Activated CD8-positive, alpha-beta T cell treated with anti-CD3 and anti-CD28 coated beads, Interleukin-2, amount 10 ng/mL, durations not matched to agents 7 days and 5 days (primary cell): Measurements from ENCODE around the gene AFAP1. TPM values are rescaled to one million over a fixed set of nuclear protein-coding genes. Genes with fewer than 3 reads are reported as not detected.

Experiments
- ATAC-seq: fragments of 150-1000 bp; cut with Tn5 transposase; one replicate; pipeline ENCODE4 v1.10.0; 2021; ENCODE audit warnings: moderate library complexity
- CTCF ChIA-PET: fragments of 350-600 bp; sonication (Branson Sonifier 250); formaldehyde crosslinking; loops from one replicate; lab custom pipeline; 2021; ENCODE audit warnings: antibody characterized with exemption; lab: Charles Lee
- POLR2A ChIA-PET: fragments of 350-600 bp; sonication (Branson Sonifier 250); formaldehyde crosslinking; loops from one replicate; lab custom pipeline; 2021; ENCODE audit warnings: antibody characterized with exemption; lab: Charles Lee
- DNase-seq: peaks from one replicate; pipeline ENCODE4 v3.0.0-alpha.2; 2020
- H3K27ac Mint-ChIP-seq: one replicate; pipeline ENCODE4 v1.8.0; 2021; ENCODE audit warnings: mild to moderate bottlenecking, mixed read lengths
- H3K27me3 Mint-ChIP-seq: one replicate; pipeline ENCODE4 v1.8.0; 2021; ENCODE audit warnings: low read depth, mixed read lengths
- H3K36me3 Mint-ChIP-seq: one replicate; pipeline ENCODE4 v1.8.0; 2021; ENCODE audit warnings: low read depth, mixed read lengths
- H3K4me1 Mint-ChIP-seq: one replicate; pipeline ENCODE4 v1.8.0; 2021; ENCODE audit warnings: low read depth, mixed read lengths
- H3K4me3 Mint-ChIP-seq: one replicate; pipeline ENCODE4 v1.8.0; 2021; ENCODE audit warnings: mild to moderate bottlenecking, mixed read lengths
- H3K9me3 Mint-ChIP-seq: one replicate; pipeline ENCODE4 v1.8.0; 2022; ENCODE audit warnings: mixed read lengths; ENCODE audit not compliant: insufficient read depth
- total RNA-seq, 2 experiments: library from RNA; stranded (reverse); gene quantifications; one replicate each; pipeline ENCODE4 v1.2.3, GENCODE V29; 2021

The AFAP1 gene
- total RNA-seq, 2 experiments from 2014 or later = 5.3 to 6.2 TPM

DNA sequence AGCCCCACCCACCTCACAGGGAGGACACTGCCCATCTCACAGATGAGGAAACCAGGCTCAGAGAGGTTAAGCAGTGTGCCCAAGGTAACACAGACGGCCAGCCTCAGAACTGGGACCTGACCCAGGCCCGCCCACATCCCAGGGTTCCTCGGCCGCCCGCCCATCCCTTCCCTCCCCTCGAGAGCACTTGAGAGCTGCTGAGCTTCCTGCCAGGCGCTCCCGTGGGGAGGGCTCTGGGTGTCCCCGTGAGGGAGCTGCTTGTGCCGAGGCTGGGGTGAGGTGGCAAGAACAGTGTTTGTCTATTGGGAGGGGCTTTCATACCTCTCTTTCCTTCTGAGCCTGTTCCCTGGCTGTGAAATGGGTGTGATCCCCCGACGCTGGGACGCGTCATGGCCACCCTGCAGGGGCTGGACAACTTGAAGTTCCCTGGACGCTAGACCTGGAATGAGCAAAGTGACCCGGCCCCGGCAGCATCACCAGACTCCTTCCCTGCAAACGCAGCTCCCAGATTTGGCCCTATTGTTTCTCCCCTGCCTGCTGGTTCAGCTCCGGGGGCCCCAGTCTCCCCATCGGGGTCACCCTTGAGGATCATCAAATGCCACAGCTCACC is 204.9 kb downstream of the AFAP1 start:
- Mint-ChIP-seq H3K9me3 (no peaks in the 10 kb centered on the region), H3K4me3 (no peak overlapping the region), H3K4me1 (no peaks in the 10 kb centered on the region), H3K36me3 (no peaks in the 10 kb centered on the region), H3K27ac (no peak overlapping the region), H3K27me3 (no peaks in the 10 kb centered on the region)
- POLR2A ChIA-PET = no interaction called here
- no peak for DNase-seq
- no peak for ATAC-seq
- CTCF ChIA-PET = no interaction called here

GRCh38 chr4:7733801-7734650 is 205.6 kb downstream of the AFAP1 start:
- ChIA-PET POLR2A (no interaction called here), CTCF (no interaction called here)
- no peak overlapping the region for H3K27ac Mint-ChIP-seq
- no peaks in the 10 kb centered on the region for H3K27me3 Mint-ChIP-seq
- no peaks in the 10 kb centered on the region for H3K36me3 Mint-ChIP-seq
- no peaks in the 10 kb centered on the region for H3K4me1 Mint-ChIP-seq
- ATAC-seq (peak; percentile 20), DNase-seq (no peak)
- no peaks in the 10 kb centered on the region for H3K9me3 Mint-ChIP-seq
- H3K4me3 Mint-ChIP-seq = no peak overlapping the region

DNA sequence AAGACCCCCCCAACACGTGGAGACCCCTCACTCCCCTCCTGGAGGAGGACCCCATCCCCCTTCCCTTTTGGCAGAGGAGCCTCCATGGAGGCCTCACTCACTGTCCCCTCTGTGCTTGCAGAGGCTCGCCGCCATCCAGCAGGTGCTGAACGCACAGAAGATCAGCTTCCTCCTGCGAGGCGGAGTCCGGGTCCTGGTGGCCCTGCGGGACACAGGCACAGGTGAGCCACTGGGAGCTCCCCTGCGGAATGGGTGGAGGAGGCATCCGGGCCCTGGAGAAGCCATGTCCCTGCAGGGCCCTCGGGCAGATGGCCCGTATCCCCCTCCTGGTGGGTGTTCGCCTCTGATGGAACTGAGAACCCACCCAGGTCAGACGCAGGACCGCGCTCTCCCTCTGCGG is 206.5 kb downstream of the AFAP1 start:
- no peaks in the 10 kb centered on the region for H3K36me3 Mint-ChIP-seq
- CTCF ChIA-PET = no interaction called here
- POLR2A ChIA-PET = no interaction called here
- no peak overlapping the region for H3K27ac Mint-ChIP-seq
- H3K4me3 Mint-ChIP-seq = no peak overlapping the region
- no peaks in the 10 kb centered on the region for H3K27me3 Mint-ChIP-seq
- ATAC-seq (no peak), DNase-seq (no peak)
- no peaks in the 10 kb centered on the region for H3K9me3 Mint-ChIP-seq
- H3K4me1 Mint-ChIP-seq = no peaks in the 10 kb centered on the region

- ChIA-PET CTCF (no interaction called here), POLR2A (no interaction called here)
- no peaks in the 10 kb centered on the region for H3K4me1 Mint-ChIP-seq
- no peak for DNase-seq
- ATAC-seq = no peak
- H3K27ac Mint-ChIP-seq = no peak overlapping the region
- H3K4me3 Mint-ChIP-seq = no peak overlapping the region
- no peaks in the 10 kb centered on the region for H3K9me3 Mint-ChIP-seq
- no peaks in the 10 kb centered on the region for H3K27me3 Mint-ChIP-seq
- H3K36me3 Mint-ChIP-seq = no peaks in the 10 kb centered on the region
Observed at GRCh38 chr4:7732263-7732662, 207.4 kb downstream of the AFAP1 start.

GRCh38 chr4:7731437-7731836 is 208.2 kb downstream of the AFAP1 start:
- ChIA-PET POLR2A (no interaction called here), CTCF (interaction anchor here (0.9 kb wide), 1 partner anchor 71 kb away, joined by 3 read pairs; no protein-coding TSS in a partner anchor)

DNA sequence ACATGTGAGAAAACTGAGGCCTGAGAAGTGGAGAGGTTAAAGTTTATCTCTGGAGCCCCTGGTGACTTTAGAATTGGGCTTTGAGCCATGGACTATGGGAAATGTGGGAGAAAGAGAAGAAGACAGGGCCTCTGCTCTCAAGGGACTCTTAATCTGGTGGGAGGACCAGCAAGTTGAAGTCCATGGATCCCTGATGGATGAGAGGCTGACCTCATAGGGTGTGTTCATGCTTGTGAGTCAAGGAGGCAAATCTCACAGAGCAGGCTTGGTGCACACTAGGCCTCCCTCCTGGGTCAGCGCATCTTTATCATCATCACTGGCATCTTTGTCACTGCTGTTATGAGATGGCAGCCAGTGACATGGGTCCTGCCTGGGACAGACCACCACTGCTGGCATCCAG is 211.9 kb downstream of the AFAP1 start:
- H3K4me1 Mint-ChIP-seq = no peaks in the 10 kb centered on the region
- ATAC-seq (no peak), DNase-seq (no peak)
- no peak overlapping the region for H3K27ac Mint-ChIP-seq
- H3K27me3 Mint-ChIP-seq = no peaks in the 10 kb centered on the region
- ChIA-PET POLR2A (no interaction called here), CTCF (no interaction called here)
- H3K36me3 Mint-ChIP-seq = no peaks in the 10 kb centered on the region
- no peak overlapping the region for H3K4me3 Mint-ChIP-seq
- H3K9me3 Mint-ChIP-seq = no peaks in the 10 kb centered on the region

More at GRCh38 chr4:7731437-7731836, 208.2 kb downstream of the AFAP1 start:
- H3K27me3 Mint-ChIP-seq = no peaks in the 10 kb centered on the region
- H3K4me3 Mint-ChIP-seq = no peak overlapping the region
- ATAC-seq = no peak
- no peaks in the 10 kb centered on the region for H3K4me1 Mint-ChIP-seq
- DNase-seq = no peak
- no peaks in the 10 kb centered on the region for H3K9me3 Mint-ChIP-seq
- no peak overlapping the region for H3K27ac Mint-ChIP-seq
- no peaks in the 10 kb centered on the region for H3K36me3 Mint-ChIP-seq

DNA sequence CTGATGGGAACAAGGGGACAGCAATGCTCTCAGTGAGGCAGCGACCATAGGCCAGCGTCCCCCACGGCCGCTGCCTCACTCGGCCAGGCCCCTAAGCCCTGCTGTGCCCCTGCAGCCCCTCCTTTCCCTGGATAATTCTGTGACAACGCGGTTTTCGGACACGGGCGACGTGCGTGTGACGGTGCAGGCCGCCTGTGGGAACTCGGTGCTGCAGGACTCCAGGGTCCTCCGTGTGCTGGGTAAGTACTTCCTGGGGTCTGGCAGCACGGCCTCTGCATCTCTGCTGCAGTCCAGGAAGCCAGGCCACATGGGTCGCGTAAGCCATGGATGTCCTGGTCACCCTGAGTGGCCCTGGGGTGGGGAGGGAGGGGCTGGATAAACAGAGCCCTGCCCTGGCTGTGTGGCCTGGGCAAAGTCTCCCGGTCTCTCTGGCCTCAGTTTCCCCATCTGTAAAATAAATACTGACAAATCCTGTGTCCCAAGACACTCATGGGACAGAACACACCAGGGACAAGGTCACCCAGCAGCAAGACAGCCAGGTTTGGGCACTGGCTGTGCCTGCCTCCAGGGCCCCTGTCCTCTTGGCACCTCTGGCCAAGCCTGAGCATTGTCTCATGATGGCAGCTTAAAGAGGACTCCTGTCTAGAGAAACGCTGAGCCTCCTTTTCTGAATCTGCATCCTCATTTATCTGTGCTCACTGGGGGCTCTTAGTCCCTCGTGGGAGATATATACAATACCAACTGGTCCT is 212.8 kb downstream of the AFAP1 start:
- CTCF ChIA-PET = no interaction called here
- POLR2A ChIA-PET = no interaction called here
- ATAC-seq = no peak
- DNase-seq = no peak
- no peaks in the 10 kb centered on the region for H3K9me3 Mint-ChIP-seq
- H3K27me3 Mint-ChIP-seq = peaks cover 4% of the 10 kb centered on the region
- no peak overlapping the region for H3K4me3 Mint-ChIP-seq
- H3K36me3 Mint-ChIP-seq = no peaks in the 10 kb centered on the region
- no peaks in the 10 kb centered on the region for H3K4me1 Mint-ChIP-seq
- no peak overlapping the region for H3K27ac Mint-ChIP-seq

- no peak for ATAC-seq
- no peaks in the 10 kb centered on the region for H3K4me1 Mint-ChIP-seq
- no peak for DNase-seq
- CTCF ChIA-PET = no interaction called here
- H3K9me3 Mint-ChIP-seq = no peaks in the 10 kb centered on the region
- no peaks in the 10 kb centered on the region for H3K36me3 Mint-ChIP-seq
- no peak overlapping the region for H3K4me3 Mint-ChIP-seq
- H3K27me3 Mint-ChIP-seq = peaks cover 4% of the 10 kb centered on the region
- H3K27ac Mint-ChIP-seq = no peak overlapping the region
- POLR2A ChIA-PET = no interaction called here
Observed at GRCh38 chr4:7725951-7726350, 213.7 kb downstream of the AFAP1 start.

GRCh38 chr4:7723625-7724024 is 216.0 kb downstream of the AFAP1 start:
- Mint-ChIP-seq H3K9me3 (no peaks in the 10 kb centered on the region), H3K4me1 (no peaks in the 10 kb centered on the region), H3K4me3 (no peak overlapping the region), H3K27ac (no peak overlapping the region), H3K36me3 (no peaks in the 10 kb centered on the region), H3K27me3 (peaks cover 9% of the 10 kb centered on the region)
- ChIA-PET CTCF (interaction anchor here (1.4 kb wide), 1 partner anchor 77 kb away, joined by 4 read pairs; no protein-coding TSS in a partner anchor), POLR2A (interaction anchor here (0.6 kb wide), 1 partner anchor 96 kb away, joined by 3 read pairs; no protein-coding TSS in a partner anchor)
- DNase-seq (no peak), ATAC-seq (no peak)

- Mint-ChIP-seq H3K9me3 (no peaks in the 10 kb centered on the region), H3K4me3 (no peak overlapping the region), H3K4me1 (no peaks in the 10 kb centered on the region), H3K27ac (no peak overlapping the region), H3K36me3 (no peaks in the 10 kb centered on the region), H3K27me3 (peaks cover 9% of the 10 kb centered on the region)
- POLR2A ChIA-PET = no interaction called here
- CTCF ChIA-PET = interaction anchor here (1.1 to 1.4 kb wide), 2 partner anchors 77 to 79 kb away, joined by 4 to 5 read pairs; no protein-coding TSS in a partner anchor
- ATAC-seq (no peak), DNase-seq (no peak)
Observed at GRCh38 chr4:7722766-7723387, 216.8 kb downstream of the AFAP1 start.

DNA sequence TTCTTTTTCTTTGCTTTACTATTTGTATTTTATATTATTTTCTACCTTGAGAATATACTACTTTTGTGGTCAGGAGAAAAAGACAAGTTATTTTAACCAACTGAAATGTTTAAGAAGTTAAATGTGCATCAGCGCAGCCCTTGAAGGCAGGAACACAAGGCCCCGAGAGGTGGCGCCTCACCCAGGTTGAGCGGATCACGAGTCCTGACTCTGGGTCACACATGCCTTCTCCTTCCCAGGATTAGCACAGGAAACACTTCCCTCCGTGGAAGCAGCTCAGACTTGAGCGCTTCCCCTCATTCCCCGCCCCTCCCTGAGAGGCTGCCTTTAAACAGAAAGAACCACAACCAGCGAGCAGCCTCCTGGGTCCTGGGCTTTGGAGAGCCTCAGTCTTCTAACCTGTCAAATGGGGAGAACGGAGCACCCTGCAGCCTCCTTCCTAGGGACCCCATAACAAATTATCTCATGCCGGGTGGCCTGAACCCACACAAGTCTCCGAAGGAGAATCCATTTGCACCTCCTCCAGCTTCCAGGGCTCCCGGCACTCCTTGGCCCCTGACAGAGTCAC is 217.6 kb downstream of the AFAP1 start:
- Mint-ChIP-seq H3K36me3 (no peaks in the 10 kb centered on the region), H3K4me1 (no peaks in the 10 kb centered on the region), H3K4me3 (no peak overlapping the region), H3K27me3 (peaks cover 9% of the 10 kb centered on the region), H3K27ac (no peak overlapping the region), H3K9me3 (no peaks in the 10 kb centered on the region)
- ATAC-seq (no peak), DNase-seq (no peak)
- CTCF ChIA-PET = interaction anchor here (1.1 to 1.4 kb wide), 2 partner anchors 78 to 80 kb away, joined by 4 to 5 read pairs; no protein-coding TSS in a partner anchor
- POLR2A ChIA-PET = no interaction called here
